NB4 (cell line): Measurements from ENCODE around the gene CRYM.
A peak's percentile ranks its signal among the peaks of the same experiment; 100 is the strongest.
"Not testable (repeated sequence)": the region's sequence is repeated elsewhere in the genome, so short reads cannot be mapped to it uniquely, and the experiment has no call there.

Experiments used
- DNase-seq: peaks from one replicate; pipeline ENCODE4 v3.0.0; 2010; ENCODE audit warnings: low read depth
- H3K4me3 ChIP-seq: one replicate; pipeline ENCODE4 v1.5.1; 2011; ENCODE audit warnings: mild to moderate bottlenecking, low read depth, low read length, moderate library complexity
- CTCF ChIP-seq: IDR thresholded peaks from one replicate; pipeline ENCODE4 v1.5.1; 2012; ENCODE audit warnings: low read depth, low read length
- MAX ChIP-seq: IDR thresholded peaks from 2 replicates; pipeline ENCODE4 v1.6.1; 2011; ENCODE audit warnings: low read depth, low read length
- MYC ChIP-seq: IDR thresholded peaks from 2 replicates; pipeline ENCODE4 v1.6.1; 2011; ENCODE audit warnings: low read depth, low read length
- POLR2A ChIP-seq: IDR thresholded peaks from 2 replicates; pipeline ENCODE4 v1.6.1; 2011; ENCODE audit warnings: mild to moderate bottlenecking; ENCODE audit not compliant: insufficient read length; ENCODE audit errors: extremely low read depth

CRYM gene

GRCh38 chr16:21302898-21303528 is 24.9 kb upstream of the CRYM start:
- TF ChIP-seq CTCF (no peak), MYC (no peak), POLR2A (no peak), MAX (no peak)

GRCh38 chr16:21302454-21302853 is 24.4 kb upstream of the CRYM start:
- DNase-seq = no peak
- H3K4me3 ChIP-seq = peak overlapping the region; percentile 78
- no peak for TF ChIP-seq CTCF

More at GRCh38 chr16:21302898-21303528, 24.9 kb upstream of the CRYM start:
- H3K4me3 ChIP-seq = no peak overlapping the region
- DNase-seq = peak; percentile 2

GRCh38 chr16:21301895-21302291 is 23.8 kb upstream of the CRYM start:
- peak overlapping the region; percentile 78 for H3K4me3 ChIP-seq
- TF ChIP-seq MYC (no peak), CTCF (no peak), POLR2A (no peak), MAX (no peak)
- no peak for DNase-seq

GRCh38 chr16:21301168-21301894 is 23.2 kb upstream of the CRYM start:
- peak overlapping the region; percentile 78 for H3K4me3 ChIP-seq
- TF ChIP-seq POLR2A = peak; percentile 54
- peak; percentile 89 for TF ChIP-seq MYC
- peak; percentile 1 for TF ChIP-seq CTCF
- TF ChIP-seq MAX = peak; percentile 87
- DNase-seq = peak; percentile 92

- no peak; the same call in 1 of the 2 replicates for TF ChIP-seq MYC
- peak; percentile 79 for TF ChIP-seq CTCF
- TF ChIP-seq POLR2A = peak; percentile 72
- TF ChIP-seq MAX = peak; percentile 58
- peak overlapping the region; percentile 78 for H3K4me3 ChIP-seq
- peak; percentile 96 for DNase-seq
Measured at GRCh38 chr16:21300309-21301167, 22.4 kb upstream of the CRYM start.

- not testable (repeated sequence) for DNase-seq, H3K4me3 ChIP-seq
Measured at GRCh38 chr16:21289789-21290188, 11.7 kb upstream of the CRYM start.
